HEK293T (cell line): ENCODE data around the gene TNRC18.

ENCODE experiments used
- CTCF ChIA-PET: fragments of 350-600 bp; formaldehyde crosslinking; extraction: SDS; loops from one replicate; lab custom pipeline; 2021; ENCODE audit warnings: antibody characterized with exemption, inconsistent platforms; lab: Yijun Ruan, JAX
- POLR2A ChIA-PET: fragments of 350-600 bp; formaldehyde crosslinking; extraction: SDS; loops from one replicate; lab custom pipeline; 2020; ENCODE audit warnings: antibody characterized with exemption, inconsistent platforms; lab: Yijun Ruan, JAX
- DNase-seq: peaks from one replicate; pipeline ENCODE4 v3.0.0; 2012; ENCODE audit warnings: mixed read lengths; ENCODE audit errors: extremely low spot score
- ARNT ChIP-seq: fragments of 450-650 bp; IDR thresholded peaks from 2 replicates; pipeline ENCODE4 v1.6.1; 2017; ENCODE audit warnings: mild to moderate bottlenecking
- BHLHE40 ChIP-seq: fragments of 450-650 bp; IDR thresholded peaks from 2 replicates; pipeline ENCODE4 v1.6.1; 2016; ENCODE audit warnings: mild to moderate bottlenecking, moderate library complexity, borderline replicate concordance
- CTBP1 ChIP-seq: fragments of 450-650 bp; IDR thresholded peaks from 2 replicates; pipeline ENCODE4 v1.6.1; 2016; ENCODE audit warnings: borderline replicate concordance
- ELF4 ChIP-seq: fragments of 450-650 bp; IDR thresholded peaks from 2 replicates; pipeline ENCODE4 v1.6.1; 2017; ENCODE audit warnings: antibody characterized with exemption
- FOXA1 ChIP-seq: fragments of 450-650 bp; IDR thresholded peaks from 2 replicates; pipeline ENCODE4 v1.6.1; 2016; ENCODE audit warnings: mild to moderate bottlenecking
- FOXK2 ChIP-seq: fragments of 450-650 bp; IDR thresholded peaks from 2 replicates; pipeline ENCODE4 v1.6.1; 2016; ENCODE audit warnings: mild to moderate bottlenecking
- FOXM1 ChIP-seq: fragments of 450-650 bp; IDR thresholded peaks from 2 replicates; pipeline ENCODE4 v1.6.1; 2017; ENCODE audit warnings: mild to moderate bottlenecking, borderline replicate concordance
- HDGF ChIP-seq: fragments of 450-650 bp; IDR thresholded peaks from 2 replicates; pipeline ENCODE4 v1.6.1; 2017; ENCODE audit warnings: antibody characterized with exemption, borderline replicate concordance
- L3MBTL2 ChIP-seq: fragments of 450-650 bp; conservative IDR thresholded peaks from 2 replicates; pipeline ENCODE4 v1.6.1; 2016; ENCODE audit warnings: mild to moderate bottlenecking
- LEF1 ChIP-seq: fragments of 450-650 bp; IDR thresholded peaks from 2 replicates; pipeline ENCODE4 v1.6.1; 2017; ENCODE audit warnings: mild to moderate bottlenecking, borderline replicate concordance
- NFRKB ChIP-seq: fragments of 450-650 bp; IDR thresholded peaks from 2 replicates; pipeline ENCODE4 v1.6.1; 2016; ENCODE audit warnings: mild to moderate bottlenecking, moderate library complexity
- PKNOX1 ChIP-seq: fragments of 450-650 bp; IDR thresholded peaks from 2 replicates; pipeline ENCODE4 v1.6.1; 2016
- SP1 ChIP-seq: fragments of 450-650 bp; IDR thresholded peaks from 2 replicates; pipeline ENCODE4 v1.6.1; 2017
- SUZ12 ChIP-seq: fragments of 450-650 bp; IDR thresholded peaks from 2 replicates; pipeline ENCODE4 v1.6.1; 2016; ENCODE audit warnings: mild to moderate bottlenecking
- TARDBP ChIP-seq: fragments of 450-650 bp; IDR thresholded peaks from 2 replicates; pipeline ENCODE4 v1.6.1; 2016
- ZNF384 ChIP-seq: fragments of 450-650 bp; IDR thresholded peaks from 2 replicates; pipeline ENCODE4 v1.6.1; 2016

The TNRC18 gene

DNA sequence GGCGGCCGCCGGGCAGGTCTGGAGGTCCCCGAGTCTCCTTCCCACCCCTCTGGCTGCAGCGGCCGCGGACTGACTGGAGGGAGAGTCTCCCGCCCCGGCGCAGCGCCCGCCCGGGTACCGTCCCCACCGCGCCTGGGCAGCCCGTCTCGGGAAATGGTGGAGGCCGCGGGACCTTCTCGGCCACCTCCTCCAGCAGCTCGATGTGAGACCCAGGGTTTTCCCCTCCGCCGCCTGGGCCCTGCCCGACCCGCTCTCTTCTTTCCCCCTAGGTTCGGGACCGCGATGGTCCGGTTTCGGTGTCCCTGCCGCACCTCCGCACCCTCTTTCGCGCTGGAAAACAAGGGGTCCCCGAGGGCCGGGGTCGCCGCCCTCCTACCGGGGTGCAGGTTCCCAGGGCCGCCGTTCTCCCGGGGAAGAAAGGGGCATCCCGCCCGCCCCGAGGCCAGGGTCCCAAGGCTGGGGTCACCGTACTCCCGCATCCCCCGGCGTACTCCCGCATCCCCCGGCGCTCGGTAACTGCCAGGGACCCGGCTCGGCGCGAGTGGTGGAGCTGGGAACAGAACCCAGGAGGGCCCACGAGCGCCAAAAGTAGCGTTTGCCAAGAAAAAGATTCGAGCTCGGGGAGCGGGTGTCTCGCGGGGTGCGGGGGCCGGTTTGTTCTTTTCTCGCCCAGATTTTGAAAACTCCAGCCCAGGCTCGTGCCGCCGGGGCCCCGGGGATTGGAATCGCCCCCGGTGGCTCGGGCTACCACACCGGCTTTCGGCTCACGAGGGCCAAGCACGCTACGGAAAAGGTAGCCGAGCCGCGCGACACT lies 3.4 kb downstream of the TNRC18 start:
- CTCF ChIA-PET: no interaction called here
- no peak for DNase-seq
- TF ChIP-seq L3MBTL2: no peak
- no peak for TF ChIP-seq FOXA1
- no peak for TF ChIP-seq CTBP1
- no peak for TF ChIP-seq SP1
- TF ChIP-seq FOXK2: no peak
- TF ChIP-seq NFRKB: no peak
- TF ChIP-seq TARDBP: no peak
- no peak for TF ChIP-seq PKNOX1
- no peak for TF ChIP-seq SUZ12
- TF ChIP-seq ZNF384: no peak
- no peak for TF ChIP-seq ELF4
- TF ChIP-seq LEF1: no peak
- no peak for TF ChIP-seq FOXM1
- no peak for TF ChIP-seq BHLHE40
- no peak for TF ChIP-seq HDGF
- TF ChIP-seq ARNT: no peak
- POLR2A ChIA-PET: no interaction called here

DNA sequence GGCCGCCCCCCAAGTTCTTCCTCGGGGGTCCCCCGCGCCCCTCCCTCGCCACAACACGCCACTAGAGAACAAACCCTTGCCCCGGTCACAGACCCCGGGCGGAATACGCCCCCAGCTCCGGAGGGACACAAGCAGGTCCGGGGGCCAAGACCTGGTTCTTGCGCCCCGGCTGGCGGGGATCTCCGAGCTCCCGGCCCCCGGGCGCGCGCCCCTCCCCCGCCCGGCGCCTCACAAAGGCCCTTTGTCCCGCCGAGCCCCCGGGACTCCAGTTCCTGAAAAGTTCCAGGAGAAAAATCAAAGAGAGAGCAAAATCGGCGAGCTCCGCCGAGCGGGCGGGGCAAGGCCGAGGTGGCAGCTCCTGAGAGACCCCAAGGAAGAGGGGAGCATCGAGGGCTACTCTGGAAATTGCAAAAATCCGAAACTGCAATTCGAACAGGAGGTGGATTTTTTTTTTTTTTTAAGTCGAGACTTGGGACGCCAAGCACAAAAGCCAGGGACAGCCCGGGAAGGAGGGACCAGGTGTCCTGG lies 4.0 kb downstream of the TNRC18 start:
- ChIA-PET CTCF (interaction anchor here (0.5 kb wide), 1 partner anchor 66 kb away, joined by 4 read pairs; no protein-coding TSS in a partner anchor), POLR2A (no interaction called here)
- TF ChIP-seq L3MBTL2 (no peak), ZNF384 (no peak)
- no peak for DNase-seq

DNA sequence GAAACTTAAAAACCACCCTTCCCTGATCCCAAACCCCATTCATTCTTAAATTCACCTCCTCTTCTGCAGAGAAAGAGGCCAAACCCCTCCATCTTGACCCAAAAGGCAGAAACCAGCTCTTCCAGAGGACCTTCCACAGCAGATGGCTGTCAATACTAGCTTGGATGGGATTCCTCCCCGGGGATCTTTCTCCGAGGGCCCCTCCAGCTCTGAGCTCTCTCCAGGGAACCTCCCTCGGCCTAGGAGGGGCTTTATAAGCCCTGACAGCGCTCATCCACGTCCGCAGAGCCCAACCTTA lies 5.4 kb downstream of the TNRC18 start:
- CTCF ChIA-PET: no interaction called here
- POLR2A ChIA-PET: no interaction called here

DNA sequence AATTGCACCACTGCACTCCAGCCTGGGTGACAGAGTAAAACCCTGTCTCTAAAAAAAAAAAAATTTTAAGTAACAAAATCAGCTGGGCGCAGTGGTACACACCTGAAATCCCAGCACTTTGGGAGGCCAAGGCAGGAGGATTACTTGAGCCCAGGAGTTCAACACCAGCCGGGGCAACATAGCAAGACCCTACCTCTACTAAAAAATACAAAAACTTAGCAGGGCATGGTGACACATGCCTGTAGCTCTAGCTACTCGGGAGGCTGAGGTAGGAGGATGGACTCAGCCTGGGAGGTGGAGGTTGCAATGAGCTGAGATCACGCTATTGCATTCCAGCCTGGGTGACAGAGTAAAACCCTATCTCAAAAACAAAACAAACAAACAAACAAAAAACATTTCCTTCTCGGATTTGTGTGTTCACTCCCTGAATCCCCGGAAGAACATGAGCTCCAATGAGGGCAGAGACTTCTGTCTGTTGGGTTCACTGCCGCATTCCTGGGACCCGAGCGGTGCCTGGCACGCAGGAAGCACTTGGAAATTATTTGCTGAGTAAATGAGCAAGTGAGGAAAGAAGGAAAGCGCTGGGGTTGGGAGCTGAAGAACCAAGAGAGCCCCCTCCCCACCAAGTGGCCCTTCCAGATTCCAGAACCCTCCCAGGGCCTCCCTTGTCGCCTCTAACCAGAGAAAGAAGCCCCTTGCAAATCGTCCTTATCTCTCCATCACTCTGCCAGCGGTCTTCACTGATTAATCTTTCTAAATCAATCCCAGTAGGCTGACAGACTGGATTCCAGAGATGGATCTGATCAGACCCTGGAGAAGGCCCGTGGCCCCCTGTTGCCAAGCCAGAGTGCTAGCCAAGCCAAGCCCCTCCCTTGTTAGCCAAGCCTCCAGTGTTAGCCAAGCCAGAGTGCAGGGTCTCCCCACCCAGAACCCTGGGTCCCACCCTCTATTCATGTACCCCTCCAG lies 6.2 kb downstream of the TNRC18 start:
- CTCF ChIA-PET: no interaction called here
- no peak for DNase-seq
- TF ChIP-seq L3MBTL2 (no peak), LEF1 (no peak), FOXA1 (no peak), NFRKB (no peak), HDGF (no peak), CTBP1 (no peak), PKNOX1 (no peak), FOXK2 (no peak), FOXM1 (no peak), ZNF384 (no peak), ELF4 (no peak)
- POLR2A ChIA-PET: interaction anchor here (1.0 kb wide), 1 partner anchor 8 kb away, joined by 4 read pairs; no protein-coding TSS in a partner anchor

More for the DNA sequence above, 5.4 kb downstream of the TNRC18 start:
- TF ChIP-seq FOXM1 (no peak), ARNT (no peak), BHLHE40 (no peak), ELF4 (no peak), FOXK2 (no peak), LEF1 (no peak), SUZ12 (no peak), NFRKB (no peak), SP1 (no peak), HDGF (no peak), FOXA1 (no peak)
- DNase-seq: no peak

DNA sequence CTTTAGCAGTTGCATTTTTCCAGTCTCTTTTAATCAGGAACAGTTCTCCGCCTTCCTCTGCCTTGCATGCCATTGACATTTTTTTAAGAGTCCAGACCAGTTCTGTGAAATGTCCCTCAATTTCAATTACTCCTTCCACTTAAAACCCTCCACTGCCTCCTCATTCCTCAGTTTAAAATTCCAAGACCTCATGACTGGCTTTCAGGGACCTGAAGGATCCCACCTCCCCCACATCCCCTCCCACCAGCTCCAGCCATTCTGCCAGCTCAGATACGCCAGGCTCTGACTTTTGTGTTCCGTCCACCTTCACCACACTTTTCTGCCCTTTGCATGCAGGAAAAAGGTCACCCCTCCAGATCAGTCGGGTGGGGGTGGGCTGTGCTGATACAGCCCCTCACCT lies 8.7 kb downstream of the TNRC18 start:
- ChIA-PET CTCF (no interaction called here), POLR2A (no interaction called here)
- no peak for TF ChIP-seq ELF4
- TF ChIP-seq CTBP1: no peak
- no peak for TF ChIP-seq PKNOX1
- TF ChIP-seq TARDBP: no peak
- TF ChIP-seq FOXA1: no peak
- TF ChIP-seq FOXK2: no peak
- no peak for TF ChIP-seq ZNF384
- no peak for TF ChIP-seq SUZ12
- no peak for TF ChIP-seq BHLHE40
- TF ChIP-seq FOXM1: no peak
- TF ChIP-seq SP1: no peak
- no peak for TF ChIP-seq HDGF
- no peak for TF ChIP-seq LEF1
- no peak for TF ChIP-seq L3MBTL2
- no peak for DNase-seq
